NCI-H1105 (cell line): ENCODE measurements around the gene HCFC1.
A peak's percentile ranks its signal among the peaks of the same experiment; 100 is the strongest.

Source experiments
- DNase-seq: peaks from one replicate; lab custom pipeline; 2025; lab: John Stamatoyannopoulos, UW

HCFC1 gene

GRCh38 chrX:153956044-153956907 lies 15.3 kb downstream of the HCFC1 start:
- no peak for DNase-seq

GRCh38 chrX:153955228-153955732 lies 16.3 kb downstream of the HCFC1 start:
- DNase-seq = no peak

- no peak for DNase-seq
These were observed 16.9 kb downstream of the HCFC1 start for GRCh38 chrX:153954558-153955227.

GRCh38 chrX:153953892-153954557 lies 17.6 kb downstream of the HCFC1 start:
- DNase-seq = no peak

DNA sequence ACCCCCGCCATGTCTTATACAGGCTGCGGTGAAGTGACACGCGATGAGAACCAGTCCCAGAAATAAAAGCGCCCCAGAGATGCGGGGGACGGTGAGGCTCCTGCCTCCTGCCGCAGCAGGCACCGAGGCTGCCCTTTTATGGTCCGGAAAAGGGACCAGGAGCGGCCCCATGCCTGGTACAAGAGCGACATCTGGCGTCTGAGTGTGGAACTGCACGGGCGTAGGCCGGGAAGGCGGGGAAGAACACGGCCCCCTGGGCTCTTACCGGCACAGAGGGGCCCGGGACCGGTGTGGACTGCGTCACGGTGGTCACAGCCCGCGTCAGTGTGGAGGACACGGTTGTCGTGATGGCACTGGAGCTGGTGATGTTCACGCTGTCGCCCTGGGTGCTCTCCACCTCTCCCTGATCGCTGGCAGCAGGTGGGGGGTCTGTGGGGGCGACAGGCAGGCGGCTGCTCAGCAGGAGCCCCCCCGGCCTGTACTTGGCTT lies 18.2 kb downstream of the HCFC1 start:
- DNase-seq = peak; percentile 31

DNA sequence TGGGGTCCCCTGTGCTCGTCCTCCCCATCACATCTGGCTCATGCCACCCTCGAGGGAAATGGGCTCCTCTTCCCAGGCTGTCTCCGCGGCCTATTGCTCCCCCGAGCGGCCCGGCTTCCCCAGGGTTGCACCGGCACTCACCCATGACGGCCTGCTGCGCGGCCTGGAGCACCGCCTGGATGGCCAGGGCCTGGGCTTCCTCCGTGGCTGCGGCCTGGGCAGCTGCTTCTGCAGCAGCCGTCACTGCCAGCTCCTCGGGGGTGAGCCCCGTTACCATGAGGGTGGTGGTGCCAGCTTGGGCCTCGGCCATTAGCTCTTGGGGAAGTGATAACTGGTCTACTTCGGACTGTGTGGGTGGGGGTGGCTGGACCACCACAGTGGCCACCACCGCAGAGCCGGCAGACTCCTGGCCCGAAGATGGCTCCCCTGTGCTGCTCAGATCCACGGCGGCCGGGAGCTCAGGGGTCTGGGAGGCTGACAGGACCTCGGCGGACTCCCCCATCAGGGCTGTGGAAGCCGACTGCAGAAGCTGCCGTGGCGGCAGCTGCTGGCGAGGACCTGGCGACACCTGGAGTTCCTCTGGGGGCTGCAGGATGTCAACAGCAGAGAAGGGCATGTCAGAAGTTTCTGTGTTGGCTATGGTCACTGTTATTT lies 19.1 kb downstream of the HCFC1 start:
- no peak for DNase-seq

DNA sequence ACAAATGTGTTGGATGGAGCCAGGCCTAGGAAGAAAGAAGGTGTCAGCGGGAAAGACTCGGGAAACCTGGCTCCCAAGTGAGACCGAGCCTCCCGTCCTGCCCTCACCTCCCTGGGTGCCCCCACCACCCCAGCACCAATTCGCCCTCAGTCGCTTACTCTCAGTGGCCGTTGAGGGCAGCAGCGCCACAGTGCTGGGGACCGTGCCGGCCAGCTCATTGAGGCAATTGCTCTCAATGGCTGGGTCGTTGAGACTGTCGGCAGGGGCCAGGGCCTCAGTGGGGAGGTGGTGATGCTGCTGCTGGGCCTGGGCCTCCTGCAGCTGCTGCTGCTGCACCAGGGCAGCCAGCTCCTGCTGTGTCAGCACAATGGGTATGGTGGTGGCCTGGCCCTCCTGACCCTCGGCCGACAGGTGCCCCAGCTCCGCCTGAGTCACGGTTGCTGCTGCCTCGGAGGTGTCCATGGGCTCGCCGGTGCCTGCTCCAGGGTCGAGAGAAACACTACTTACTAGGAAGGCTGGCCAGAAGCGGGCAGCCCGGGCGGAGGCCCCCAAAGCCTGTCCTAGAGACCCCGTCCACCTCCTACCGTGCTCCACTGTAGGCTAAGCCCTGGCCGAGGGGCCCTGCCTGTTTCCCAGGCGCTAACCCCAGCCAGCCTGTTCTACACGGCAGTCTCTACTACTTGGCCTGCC lies 19.8 kb downstream of the HCFC1 start:
- DNase-seq = no peak

DNA sequence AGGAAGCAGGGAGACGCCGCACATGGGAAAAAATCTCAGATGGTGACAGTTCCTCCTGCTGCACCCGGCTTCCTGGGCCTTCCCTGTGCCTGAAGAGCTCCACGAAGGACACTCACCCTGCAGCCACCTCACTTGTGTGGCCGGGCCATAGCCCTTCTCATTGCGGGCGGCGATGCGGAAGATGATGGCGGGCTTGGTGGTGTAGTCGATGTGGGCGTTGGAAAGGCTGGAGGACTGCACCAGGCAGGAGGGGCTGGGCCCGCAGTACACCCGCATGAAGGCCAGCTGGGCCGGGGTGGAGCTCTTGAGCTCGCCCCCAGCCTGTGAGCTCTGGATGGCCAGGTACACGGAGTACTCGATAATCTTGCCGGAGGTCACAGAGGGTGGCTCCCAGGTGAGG lies 21.5 kb downstream of the HCFC1 start:
- DNase-seq = no peak

GRCh38 chrX:153948847-153949805 lies 22.5 kb downstream of the HCFC1 start:
- no peak for DNase-seq

DNA sequence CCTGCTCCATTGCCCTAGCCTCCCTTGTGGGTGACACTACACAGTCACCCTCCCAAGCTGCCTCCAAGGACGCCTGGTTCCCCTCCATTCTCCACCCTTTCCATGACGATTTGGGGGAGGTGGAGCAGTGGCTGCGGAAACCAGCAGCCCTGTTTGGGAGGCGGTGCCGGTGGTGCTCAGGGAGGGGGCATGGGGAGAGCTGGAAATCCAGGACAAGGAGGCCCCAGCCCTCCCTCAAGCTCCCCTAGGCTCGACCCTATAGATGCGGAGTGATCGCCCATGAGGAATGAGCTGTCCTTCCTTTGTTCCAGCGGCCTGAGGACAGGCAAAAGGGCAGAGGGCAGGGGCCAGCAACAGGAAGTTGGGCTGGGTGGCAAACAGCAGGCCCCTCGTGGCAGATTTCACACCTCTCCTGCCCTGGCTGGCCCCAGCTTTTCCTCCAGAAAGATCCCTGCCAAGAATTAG lies 23.6 kb downstream of the HCFC1 start:
- DNase-seq = no peak

DNA sequence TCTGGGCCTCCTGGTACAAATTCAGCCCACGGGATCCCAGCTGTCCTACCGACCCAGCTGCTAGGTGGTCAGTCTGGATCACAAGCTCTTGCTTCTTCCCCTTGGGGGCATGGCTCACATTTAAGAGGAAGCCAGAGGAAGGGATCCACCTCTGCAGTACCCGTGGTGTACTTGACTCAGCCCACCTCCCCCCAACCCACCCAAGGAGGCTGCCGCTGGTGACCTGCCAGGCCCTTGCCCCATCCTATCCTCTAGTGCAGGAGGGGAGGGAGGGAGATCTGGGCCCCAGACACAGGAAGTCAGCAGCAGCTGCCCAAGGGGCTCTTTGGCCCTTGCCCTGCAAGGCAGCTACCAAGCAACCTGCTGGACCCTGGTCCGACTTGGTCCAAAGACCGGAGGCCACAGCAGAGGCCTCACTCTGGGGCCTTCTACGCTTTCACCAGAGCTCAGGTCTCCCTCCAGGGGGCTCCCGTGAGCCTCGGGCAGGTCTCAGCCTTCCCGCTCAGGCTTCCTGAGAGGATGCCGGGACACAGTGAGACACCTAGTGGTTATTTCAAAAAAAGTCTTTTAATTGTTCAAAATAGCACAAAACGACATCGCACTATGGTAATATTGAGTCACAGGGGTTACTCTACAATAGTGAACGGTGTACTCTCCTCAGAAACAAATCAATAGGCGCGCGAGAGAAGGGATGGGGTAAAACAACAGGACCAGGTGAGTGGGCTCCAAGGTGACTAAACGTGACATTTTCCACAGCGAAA lies 24.4 kb downstream of the HCFC1 start:
- DNase-seq = peak; percentile 83

GRCh38 chrX:153945956-153946943 lies 25.4 kb downstream of the HCFC1 start:
- DNase-seq = no peak

DNA sequence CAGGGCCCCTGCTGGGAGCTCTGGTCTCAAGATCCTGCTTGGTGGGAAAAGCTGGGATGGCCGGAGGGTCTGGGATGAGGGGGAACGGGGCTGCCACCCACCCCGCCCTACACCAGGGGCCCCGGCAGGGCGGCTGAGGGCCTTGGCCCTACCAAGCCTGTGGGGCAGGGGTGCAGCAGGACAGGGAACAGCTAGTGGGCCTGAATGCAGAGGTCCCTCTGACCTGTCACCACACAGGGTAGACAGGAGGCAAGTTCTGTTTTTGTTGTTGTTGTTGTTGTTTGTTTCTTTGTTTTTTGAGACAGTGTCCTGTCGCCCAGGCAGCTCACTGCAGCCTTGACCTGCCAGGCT lies 26.8 kb downstream of the HCFC1 start:
- no peak for DNase-seq

GRCh38 chrX:153944140-153944799 lies 27.3 kb downstream of the HCFC1 start, which contains the start of gene RENBP:
Gene RENBP (minus strand): TSS chrX:153944643. CDS start chrX:153944610, 33 bp downstream.
- no peak for DNase-seq

DNA sequence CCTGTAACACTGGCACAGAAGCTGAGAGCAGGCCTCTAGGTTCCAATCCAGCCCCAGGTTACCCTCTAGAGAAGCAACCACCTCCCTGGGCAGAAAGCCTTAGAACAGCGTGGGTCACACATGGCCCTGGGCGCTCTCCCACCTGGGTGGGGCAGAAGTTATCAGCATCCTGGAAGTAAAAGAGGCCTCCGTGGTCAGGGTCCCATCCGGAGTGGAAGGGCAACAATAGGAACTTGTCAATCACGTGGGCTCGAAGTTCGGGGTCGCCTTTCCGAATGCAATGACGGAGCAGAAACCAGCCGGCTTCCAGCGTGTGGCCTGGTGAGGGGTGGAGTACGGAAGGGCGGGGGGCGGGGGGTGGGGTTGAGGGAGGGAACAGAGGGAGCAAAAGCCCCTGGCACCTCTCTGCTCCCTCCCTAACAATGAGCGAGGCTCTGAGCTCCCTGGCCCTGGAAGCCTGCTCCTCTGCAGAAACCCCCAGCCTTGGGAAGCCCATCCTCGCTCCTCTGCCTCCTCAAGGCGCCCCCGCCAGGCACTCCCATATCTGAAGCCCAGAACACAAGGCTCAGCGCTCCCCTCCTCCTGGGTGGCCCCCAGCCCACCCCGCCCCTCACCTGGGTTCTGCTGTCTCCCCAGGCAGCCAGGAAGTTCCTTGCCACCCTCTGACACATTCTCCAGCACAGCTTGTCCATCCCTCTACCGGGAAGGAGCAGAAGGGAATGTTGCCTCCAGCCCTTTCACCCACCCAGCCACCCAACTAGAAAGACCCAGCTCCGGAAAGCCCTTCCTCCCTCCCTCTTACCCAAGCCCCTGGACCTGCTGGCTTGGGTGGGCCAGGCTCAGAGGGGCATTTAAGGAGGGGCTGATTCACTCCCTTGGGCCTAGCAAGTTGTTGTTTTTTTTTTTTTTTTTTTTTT lies 30.0 kb downstream of the HCFC1 start:
- no peak for DNase-seq

DNA sequence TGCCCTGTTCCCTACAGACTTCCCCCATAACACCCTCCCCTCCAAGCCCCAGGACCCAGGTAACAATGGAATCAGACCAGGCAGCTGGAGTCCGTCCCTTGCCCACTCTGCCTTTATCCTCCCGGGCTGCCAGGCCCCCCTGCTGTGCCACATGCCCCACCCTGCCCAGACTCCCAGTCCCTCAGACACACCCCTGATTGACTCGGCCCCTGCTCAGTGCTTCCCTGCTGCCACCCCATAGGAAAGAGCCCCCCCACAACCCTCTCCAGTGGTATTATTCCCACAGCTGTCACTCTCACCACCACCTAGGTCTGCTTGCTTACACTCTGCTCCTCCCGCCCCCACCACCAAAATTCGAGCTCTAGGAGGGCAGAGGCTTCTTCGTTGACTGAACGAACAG lies 32.0 kb downstream of the HCFC1 start:
- DNase-seq = no peak
